ENCODE measurements around the gene AHNAK.

The AHNAK gene

DNA sequence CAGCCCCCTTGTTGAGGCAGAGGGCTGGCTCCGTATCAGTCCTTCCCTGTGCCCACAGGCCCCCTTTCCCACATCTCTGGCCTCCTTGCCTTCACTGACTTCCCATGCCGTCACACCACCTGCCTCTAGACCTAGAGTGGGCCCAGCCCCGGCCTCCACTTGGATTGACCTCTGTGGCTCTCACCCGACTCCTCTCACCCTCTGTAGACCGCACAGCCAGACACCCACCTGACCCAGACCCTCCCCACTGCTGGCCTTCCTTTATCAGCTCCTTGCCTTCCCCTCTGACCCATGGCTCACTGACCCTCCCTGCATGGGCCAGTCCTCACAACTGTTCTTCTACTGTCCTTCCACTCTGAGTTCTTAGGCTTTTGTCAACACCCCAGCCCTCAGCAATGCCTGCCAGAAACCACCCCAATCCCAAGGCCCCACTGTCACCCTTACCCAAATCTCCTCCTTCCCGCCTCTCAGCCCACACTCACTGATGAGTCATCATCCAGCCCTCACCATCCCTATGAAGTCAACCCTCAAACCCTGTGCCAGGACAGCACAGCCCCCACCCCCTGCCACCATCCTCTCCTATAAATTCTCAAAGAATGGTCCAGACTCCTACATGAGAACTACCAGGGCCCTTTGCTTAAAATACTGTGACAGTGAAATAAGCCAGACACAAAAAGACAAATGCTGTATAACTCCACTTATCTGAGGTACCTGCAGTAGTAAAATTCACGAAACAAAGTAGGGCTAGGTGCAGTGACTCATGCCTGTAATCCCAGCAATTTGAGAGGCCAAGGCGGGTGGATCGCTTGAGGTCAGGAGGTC lies 74.3 kb downstream of the AHNAK start:
- in situ Hi-C loops (cut with MboI; ENCODE audit: low sequenced_read_pairs) = loop anchor here (10.0 kb wide), 1 partner anchor 57 kb away; the partner anchor contains the start of gene SCGB1A1
- no peak for DNase-seq (ENCODE audit: low spot score in 2 of 2)
- no peak overlapping the region for H3K4me3 ChIP-seq
- H3K27me3 ChIP-seq (ENCODE audit: low read depth) = no peaks in the 10 kb centered on the region
- H3K9me3 ChIP-seq = no peaks in the 10 kb centered on the region
- H3K4me1 ChIP-seq = no peaks in the 10 kb centered on the region
- no peaks in the 10 kb centered on the region for H3K36me3 ChIP-seq (replicated peaks)

DNA sequence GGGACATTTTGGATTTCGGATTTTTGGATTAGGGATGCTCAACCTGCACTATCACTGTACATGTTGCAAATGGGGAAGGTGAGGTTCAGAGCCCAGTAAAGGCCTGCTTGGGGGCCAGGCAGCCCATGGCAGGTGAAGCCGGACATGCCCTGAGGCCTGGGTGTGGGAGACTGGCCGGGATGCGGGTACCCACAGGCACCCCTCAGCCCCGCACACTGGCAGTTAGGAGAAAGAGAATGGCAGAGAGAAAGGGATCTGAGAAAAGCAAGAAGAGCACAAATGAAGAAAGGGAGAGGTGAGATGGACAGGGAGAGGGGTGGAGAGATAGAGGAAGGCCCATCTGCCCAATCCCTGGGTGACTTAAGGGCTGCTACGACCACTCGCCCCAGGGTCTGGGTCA lies 75.0 kb downstream of the AHNAK start:
- H3K9me3 ChIP-seq = no peaks in the 10 kb centered on the region
- no peak for DNase-seq (ENCODE audit: low spot score in 2 of 2)
- no peaks in the 10 kb centered on the region for H3K27me3 ChIP-seq (ENCODE audit: low read depth)
- no peaks in the 10 kb centered on the region for H3K4me1 ChIP-seq
- in situ Hi-C loops (cut with MboI; ENCODE audit: low sequenced_read_pairs) = loop anchor here (10.0 kb wide), 1 partner anchor 57 kb away; the partner anchor contains the start of gene SCGB1A1
- H3K36me3 ChIP-seq (replicated peaks) = no peaks in the 10 kb centered on the region
- H3K4me3 ChIP-seq = no peak overlapping the region

DNA sequence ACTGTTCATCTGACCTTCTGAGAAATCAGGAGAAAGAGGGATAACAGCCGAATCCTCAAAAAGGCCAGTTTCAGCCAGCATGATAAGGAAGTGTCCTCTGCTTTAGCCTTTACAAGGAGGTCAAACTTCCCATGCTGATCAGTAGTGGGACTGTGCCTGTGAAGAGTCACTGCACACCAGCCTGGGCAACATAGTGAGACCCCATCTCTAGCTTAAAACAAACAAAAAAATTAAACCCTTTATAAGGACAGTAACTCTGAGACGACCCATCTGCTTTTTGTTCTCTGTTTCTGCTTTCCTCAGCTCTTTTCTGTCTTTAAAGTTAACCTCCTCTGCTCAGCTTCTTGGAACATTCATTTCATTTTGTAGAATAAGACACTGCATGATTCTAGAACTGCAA lies 78.0 kb downstream of the AHNAK start:
- H3K9me3 ChIP-seq = no peaks in the 10 kb centered on the region
- no peak for DNase-seq (ENCODE audit: low spot score in 2 of 2)
- no peaks in the 10 kb centered on the region for H3K27me3 ChIP-seq (ENCODE audit: low read depth)
- in situ Hi-C loops (cut with MboI; ENCODE audit: low sequenced_read_pairs) = no loop called here
- no peaks in the 10 kb centered on the region for H3K4me1 ChIP-seq
- no peak overlapping the region for H3K4me3 ChIP-seq
- no peaks in the 10 kb centered on the region for H3K36me3 ChIP-seq (replicated peaks)

DNA sequence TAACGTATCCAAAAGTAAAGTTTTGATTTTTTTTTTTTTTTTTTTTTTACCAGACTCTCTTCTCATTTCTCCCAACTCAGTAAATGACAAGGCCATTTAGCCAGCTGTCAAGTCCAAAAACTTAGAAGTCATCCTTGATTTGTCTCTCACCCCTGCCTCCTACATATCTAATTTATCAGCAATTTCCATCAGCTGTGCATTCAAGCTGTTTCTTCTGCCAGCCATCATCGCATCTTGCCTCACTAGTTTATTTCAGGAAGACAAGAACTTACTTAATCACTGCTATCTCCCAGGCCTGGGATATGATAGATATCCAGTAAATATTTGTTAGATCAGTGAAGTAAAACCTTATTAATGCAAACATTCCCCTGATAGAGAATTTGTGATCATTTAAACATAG lies 80.2 kb downstream of the AHNAK start:
- Histone ChIP-seq H3K4me1 (no peaks in the 10 kb centered on the region; the same call in 1 of the 2 replicates), H3K36me3 (replicated peaks) (no peaks in the 10 kb centered on the region), H3K9me3 (no peaks in the 10 kb centered on the region), H3K4me3 (no peak overlapping the region), H3K27me3 (ENCODE audit: low read depth) (no peaks in the 10 kb centered on the region)
- in situ Hi-C loops (cut with MboI; ENCODE audit: low sequenced_read_pairs) = no loop called here
- DNase-seq (ENCODE audit: low spot score in 2 of 2) = no peak

DNA sequence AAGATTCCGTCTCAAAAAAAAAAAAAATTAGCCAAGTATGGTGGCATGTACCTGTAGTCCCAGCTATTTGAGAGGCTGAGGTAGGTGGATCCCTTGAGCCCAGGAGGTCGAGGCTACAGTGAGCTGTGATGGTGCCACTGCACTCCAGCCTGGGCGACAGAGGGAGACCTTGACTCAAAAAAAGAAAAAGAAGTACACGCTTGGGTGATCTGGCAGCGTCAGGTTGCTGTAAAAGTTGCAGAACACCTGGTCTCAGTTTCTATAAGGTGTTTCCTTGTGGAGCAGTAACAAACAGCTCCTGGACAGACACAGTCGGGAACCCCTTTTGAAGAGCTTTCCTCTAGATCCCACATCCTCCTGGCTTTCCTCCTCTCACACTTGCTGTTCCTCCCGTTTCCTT lies 82.0 kb downstream of the AHNAK start:
- H3K4me1 ChIP-seq = no peaks in the 10 kb centered on the region; the same call in 1 of the 2 replicates
- no peak overlapping the region for H3K4me3 ChIP-seq
- H3K27me3 ChIP-seq (ENCODE audit: low read depth) = no peaks in the 10 kb centered on the region
- no peak for DNase-seq (ENCODE audit: low spot score in 2 of 2)
- in situ Hi-C loops (cut with MboI; ENCODE audit: low sequenced_read_pairs) = no loop called here
- H3K36me3 ChIP-seq (replicated peaks) = no peaks in the 10 kb centered on the region
- H3K9me3 ChIP-seq = no peaks in the 10 kb centered on the region

DNA sequence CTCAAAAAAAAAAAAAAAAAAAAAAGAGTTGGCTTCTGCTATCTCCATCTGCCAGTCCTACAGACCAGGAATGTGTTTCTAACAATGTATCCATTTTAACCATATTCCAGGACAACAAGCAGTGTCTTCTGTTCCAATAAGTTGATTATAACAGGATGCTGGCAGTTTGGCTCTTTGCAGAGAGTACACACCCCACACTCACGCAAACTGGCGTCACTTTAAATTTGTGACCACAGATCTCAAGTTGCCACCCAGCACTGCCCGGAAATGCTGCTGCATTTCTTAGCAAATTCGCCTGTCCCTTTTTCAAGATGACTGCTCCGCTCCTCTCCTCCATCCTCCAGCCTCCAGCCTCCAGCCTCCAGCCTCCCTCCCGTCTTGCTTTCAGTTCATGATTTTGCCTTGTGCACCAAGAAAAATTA lies 83.5 kb downstream of the AHNAK start:
- in situ Hi-C loops (cut with MboI; ENCODE audit: low sequenced_read_pairs) = no loop called here
- Histone ChIP-seq H3K36me3 (replicated peaks) (no peaks in the 10 kb centered on the region), H3K4me1 (no peaks in the 10 kb centered on the region; the same call in 1 of the 2 replicates), H3K4me3 (no peak overlapping the region), H3K27me3 (ENCODE audit: low read depth) (no peaks in the 10 kb centered on the region), H3K9me3 (no peaks in the 10 kb centered on the region)
- DNase-seq (ENCODE audit: low spot score in 2 of 2) = no peak

DNA sequence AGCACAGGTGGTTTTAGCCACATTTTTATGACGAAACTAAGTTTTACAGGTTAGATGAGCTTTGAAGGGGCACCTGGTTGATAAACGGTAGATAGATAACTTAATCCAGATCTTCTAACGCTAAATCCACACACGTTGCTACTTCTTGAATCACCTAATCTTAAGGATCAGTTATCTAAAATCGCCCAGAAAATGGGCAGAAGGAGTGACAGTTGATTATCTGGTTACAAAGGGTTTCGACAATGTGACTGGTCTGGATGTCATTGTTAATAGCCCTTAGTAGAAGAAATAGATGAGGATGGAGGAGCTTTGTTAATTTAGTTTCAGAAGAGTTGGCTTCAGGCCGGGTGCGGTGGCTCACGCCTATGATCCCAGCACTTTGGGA lies 84.1 kb downstream of the AHNAK start:
- Histone ChIP-seq H3K4me3 (no peak overlapping the region), H3K4me1 (no peaks in the 10 kb centered on the region; the same call in 1 of the 2 replicates), H3K27me3 (ENCODE audit: low read depth) (no peaks in the 10 kb centered on the region), H3K36me3 (replicated peaks) (no peaks in the 10 kb centered on the region), H3K9me3 (no peaks in the 10 kb centered on the region)
- in situ Hi-C loops (cut with MboI; ENCODE audit: low sequenced_read_pairs) = no loop called here
- DNase-seq (ENCODE audit: low spot score in 2 of 2) = no peak

DNA sequence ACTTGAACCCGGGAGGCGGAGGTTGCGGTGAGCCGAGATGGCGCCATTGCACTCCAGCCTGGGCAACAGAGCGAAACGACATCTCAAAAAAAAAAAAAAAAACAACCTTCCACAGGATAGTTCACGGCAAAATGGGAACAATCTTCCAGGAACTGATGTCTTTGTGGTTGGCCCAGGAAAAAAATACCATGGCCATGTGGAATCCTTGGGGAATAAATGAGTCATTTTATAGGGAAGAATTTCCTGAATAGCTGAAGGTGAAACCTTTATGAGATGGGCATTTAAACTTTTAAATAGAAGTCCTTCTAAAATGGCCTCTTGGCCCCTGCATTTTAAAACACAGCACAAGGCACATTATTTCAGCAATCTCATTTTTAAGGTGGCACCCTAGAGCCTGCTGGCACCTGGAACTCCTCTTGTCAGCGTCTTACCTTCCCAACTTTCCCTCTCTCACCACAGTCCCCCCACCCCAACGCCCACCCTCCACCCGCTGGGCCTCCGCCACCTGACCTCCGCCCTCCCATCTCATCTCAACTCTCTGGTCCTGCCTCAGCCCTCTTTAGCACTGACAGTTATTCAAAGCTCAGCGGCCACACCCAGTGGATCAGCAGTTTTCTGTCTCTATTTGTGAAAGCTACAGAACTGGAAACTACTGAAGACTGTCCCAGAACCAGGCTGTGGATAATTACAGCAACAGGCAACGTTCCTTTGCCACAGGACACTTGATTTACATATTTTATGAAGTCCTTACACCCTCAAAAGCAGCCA lies 84.7 kb downstream of the AHNAK start:
- no peaks in the 10 kb centered on the region for H3K36me3 ChIP-seq (replicated peaks)
- H3K4me3 ChIP-seq = no peak overlapping the region
- H3K27me3 ChIP-seq (ENCODE audit: low read depth) = no peaks in the 10 kb centered on the region
- in situ Hi-C loops (cut with MboI; ENCODE audit: low sequenced_read_pairs) = no loop called here
- no peaks in the 10 kb centered on the region; the same call in 1 of the 2 replicates for H3K4me1 ChIP-seq
- no peaks in the 10 kb centered on the region for H3K9me3 ChIP-seq
- DNase-seq (ENCODE audit: low spot score in 2 of 2) = no peak

DNA sequence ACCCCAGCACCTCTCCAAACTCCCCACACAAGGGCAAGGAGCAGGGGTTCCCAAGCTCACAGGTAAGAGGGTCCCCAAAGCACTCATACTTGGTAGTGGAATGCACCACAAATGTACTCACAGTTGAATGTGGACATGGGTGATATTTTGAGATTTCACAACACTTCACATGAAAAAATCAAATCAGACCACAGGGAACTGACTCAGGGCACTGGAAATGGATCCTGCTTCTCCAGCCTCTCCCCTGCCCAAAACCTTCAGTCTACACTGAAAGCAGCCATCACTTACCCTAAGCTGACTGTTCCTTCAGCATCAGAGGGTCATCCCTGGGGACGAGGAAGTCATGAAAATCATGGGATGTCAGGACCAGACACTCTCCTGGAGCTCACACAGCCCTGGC lies 87.5 kb downstream of the AHNAK start:
- DNase-seq (ENCODE audit: low spot score in 2 of 2) = no peak
- Histone ChIP-seq H3K9me3 (no peaks in the 10 kb centered on the region), H3K4me1 (no peaks in the 10 kb centered on the region; the same call in 1 of the 2 replicates), H3K36me3 (replicated peaks) (no peaks in the 10 kb centered on the region), H3K27me3 (ENCODE audit: low read depth) (no peaks in the 10 kb centered on the region), H3K4me3 (no peak overlapping the region)
- in situ Hi-C loops (cut with MboI; ENCODE audit: low sequenced_read_pairs) = no loop called here

DNA sequence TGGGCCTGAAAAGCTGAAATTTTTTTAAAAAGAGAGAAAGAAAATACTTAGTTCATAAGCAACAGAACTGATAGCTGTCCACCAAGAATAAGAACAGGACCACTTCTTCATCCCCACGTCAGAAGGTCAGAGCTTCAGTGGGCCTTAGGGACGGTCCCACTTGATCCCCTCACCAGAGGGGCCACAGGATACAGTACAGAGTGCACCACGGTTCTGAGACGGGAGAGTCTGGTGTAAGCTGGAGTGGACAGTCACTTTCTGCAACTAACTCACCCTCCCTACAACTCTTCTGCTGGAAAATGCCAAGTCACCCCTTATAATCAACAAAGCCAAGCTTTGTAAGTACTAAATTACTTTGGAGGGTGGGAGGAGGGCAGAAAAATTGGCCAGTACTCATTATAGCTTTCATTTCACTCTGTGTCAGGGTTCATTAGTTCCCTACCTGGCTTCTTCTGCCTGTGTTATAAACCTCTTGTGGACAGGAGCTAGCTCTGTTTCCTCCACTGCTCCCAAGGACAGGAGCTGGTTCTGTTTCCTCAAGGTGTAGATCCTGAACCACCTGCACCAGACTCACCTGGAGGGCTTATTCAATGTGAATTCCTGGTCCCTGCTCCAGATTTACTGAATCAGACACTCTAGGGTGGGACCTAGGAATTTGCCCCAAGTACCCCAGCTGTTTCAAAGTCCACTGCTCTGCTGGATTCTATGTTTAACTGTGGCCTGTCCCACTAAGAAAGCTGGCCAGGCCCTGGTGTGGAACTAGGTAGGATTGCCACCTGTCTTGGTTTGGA lies 88.2 kb downstream of the AHNAK start:
- no peaks in the 10 kb centered on the region; the same call in 1 of the 2 replicates for H3K4me1 ChIP-seq
- DNase-seq (ENCODE audit: low spot score in 2 of 2) = no peak
- no peaks in the 10 kb centered on the region for H3K36me3 ChIP-seq (replicated peaks)
- H3K4me3 ChIP-seq = no peak overlapping the region
- H3K9me3 ChIP-seq = no peaks in the 10 kb centered on the region
- in situ Hi-C loops (cut with MboI; ENCODE audit: low sequenced_read_pairs) = no loop called here
- no peaks in the 10 kb centered on the region for H3K27me3 ChIP-seq (ENCODE audit: low read depth)

DNA sequence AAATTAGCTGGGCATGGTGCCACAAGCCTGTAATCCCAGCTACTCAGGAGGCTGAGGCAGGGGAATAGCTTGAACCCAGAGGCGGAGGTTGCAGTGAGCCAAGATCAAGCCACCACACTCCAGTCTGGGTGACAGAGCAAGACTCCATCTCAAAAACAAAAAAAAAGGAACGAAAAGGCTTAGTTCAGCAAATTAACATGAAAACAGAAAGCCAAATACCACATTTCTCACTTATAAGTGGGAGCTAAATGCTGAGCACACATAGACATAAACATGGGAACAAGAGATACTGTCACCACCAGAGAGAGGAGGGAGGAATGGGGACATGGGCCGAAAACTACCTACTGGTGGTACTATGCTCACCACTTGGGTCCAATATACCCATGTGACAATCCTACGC lies 89.1 kb downstream of the AHNAK start:
- H3K4me3 ChIP-seq = no peak overlapping the region
- DNase-seq (ENCODE audit: low spot score in 2 of 2) = no peak
- in situ Hi-C loops (cut with MboI; ENCODE audit: low sequenced_read_pairs) = no loop called here
- H3K27me3 ChIP-seq (ENCODE audit: low read depth) = no peaks in the 10 kb centered on the region
- H3K9me3 ChIP-seq = no peaks in the 10 kb centered on the region
- no peaks in the 10 kb centered on the region; the same call in 1 of the 2 replicates for H3K4me1 ChIP-seq
- H3K36me3 ChIP-seq (replicated peaks) = no peaks in the 10 kb centered on the region

DNA sequence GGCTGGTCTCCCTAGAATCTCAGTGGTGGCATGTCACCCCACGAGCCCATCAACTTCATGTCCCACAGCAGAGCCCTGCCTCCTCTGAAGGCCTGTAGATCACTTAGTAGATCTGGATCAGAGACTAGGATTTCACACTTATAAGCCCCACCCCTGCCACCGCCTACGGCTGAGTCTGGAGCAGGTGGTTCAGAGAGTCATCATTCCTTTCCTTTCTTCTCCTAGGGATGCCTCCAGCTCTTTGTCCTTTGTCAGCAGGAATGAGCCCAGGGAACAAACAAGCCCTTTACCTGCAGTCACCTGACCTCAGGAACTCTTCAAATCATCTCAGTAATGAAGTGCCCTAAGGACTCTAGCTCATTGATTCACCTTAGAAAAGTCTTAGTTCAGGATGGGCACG lies 90.0 kb downstream of the AHNAK start:
- DNase-seq (ENCODE audit: low spot score in 2 of 2) = no peak
- Histone ChIP-seq H3K4me1 (no peaks in the 10 kb centered on the region), H3K4me3 (no peak overlapping the region), H3K36me3 (replicated peaks) (no peaks in the 10 kb centered on the region), H3K9me3 (no peaks in the 10 kb centered on the region), H3K27me3 (ENCODE audit: low read depth) (no peaks in the 10 kb centered on the region)
- in situ Hi-C loops (cut with MboI; ENCODE audit: low sequenced_read_pairs) = no loop called here

DNA sequence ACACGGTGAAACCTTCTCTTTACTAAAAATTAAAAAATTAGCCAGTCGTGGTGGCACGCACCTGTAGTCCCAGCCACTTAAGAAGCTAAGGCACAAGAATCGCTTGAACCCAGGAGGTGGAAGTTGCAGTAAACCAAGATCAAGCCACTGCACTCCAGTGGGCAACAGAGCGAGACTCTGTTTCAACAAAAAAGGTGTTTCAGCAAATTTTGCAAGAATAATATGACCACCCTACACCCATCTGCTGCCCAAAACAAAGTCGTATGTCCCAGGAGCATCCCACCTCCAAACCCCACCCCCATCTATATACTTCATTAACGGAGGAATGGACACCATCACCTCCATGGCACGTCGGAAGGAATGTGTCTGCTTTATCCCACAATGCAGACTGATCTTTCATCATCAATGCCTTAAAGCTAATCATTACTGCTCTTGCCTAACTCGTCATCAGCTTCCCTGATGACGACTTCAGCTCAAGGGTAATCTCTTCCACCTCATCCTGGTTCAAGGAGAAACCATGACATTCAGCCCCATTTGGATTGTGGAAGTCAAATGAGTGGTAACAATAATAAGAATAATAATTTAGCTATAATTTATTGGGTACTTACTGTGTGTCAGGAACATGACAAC lies 93.7 kb downstream of the AHNAK start:
- H3K4me1 ChIP-seq = no peaks in the 10 kb centered on the region
- no peak for DNase-seq (ENCODE audit: low spot score in 2 of 2)
- H3K36me3 ChIP-seq (replicated peaks) = no peaks in the 10 kb centered on the region
- no peaks in the 10 kb centered on the region for H3K9me3 ChIP-seq
- in situ Hi-C loops (cut with MboI; ENCODE audit: low sequenced_read_pairs) = no loop called here
- no peaks in the 10 kb centered on the region for H3K27me3 ChIP-seq (ENCODE audit: low read depth)
- H3K4me3 ChIP-seq = no peak overlapping the region

Measured in HAP-1 (cell line).